WERI-Rb-1 (cell line): ENCODE results near the gene PLTP.

Experiments used
- DNase-seq: peaks from one replicate; pipeline ENCODE4 v3.0.0-alpha.2; 2020
- H3K27ac ChIP-seq: fragments of 250-450 bp; sonication (Bioruptor Pico); 2 replicates; pipeline ENCODE4 v1.5.1; 2020; ENCODE audit warnings: mild to moderate bottlenecking, moderate library complexity
- H3K27me3 ChIP-seq: fragments of 250-450 bp; sonication (Bioruptor Pico); 2 replicates; pipeline ENCODE4 v1.5.1; 2021; ENCODE audit warnings: mild to moderate bottlenecking, low read depth, moderate library complexity; ENCODE audit not compliant: insufficient read depth, severe bottlenecking
- H3K36me3 ChIP-seq: fragments of 250-450 bp; sonication (Bioruptor Pico); 2 replicates; pipeline ENCODE4 v1.5.1; 2020; ENCODE audit warnings: mild to moderate bottlenecking, moderate library complexity
- H3K4me3 ChIP-seq: 2 replicates; pipeline ENCODE4 v1.5.1; 2011; ENCODE audit warnings: low read depth, mild to moderate bottlenecking, control low read depth, low read length
- H3K9me3 ChIP-seq: fragments of 250-450 bp; sonication (Bioruptor Pico); 2 replicates; pipeline ENCODE4 v1.5.1; 2021; ENCODE audit warnings: mild to moderate bottlenecking, moderate library complexity; ENCODE audit not compliant: severe bottlenecking
- TF ChIP-seq, protein P1 (sequence below): IDR thresholded peaks from 2 replicates; pipeline ENCODE4 v1.5.1; 2011; ENCODE audit warnings: low read depth, mild to moderate bottlenecking, control low read depth, inconsistent platforms, low read length

Gene PLTP

DNA sequence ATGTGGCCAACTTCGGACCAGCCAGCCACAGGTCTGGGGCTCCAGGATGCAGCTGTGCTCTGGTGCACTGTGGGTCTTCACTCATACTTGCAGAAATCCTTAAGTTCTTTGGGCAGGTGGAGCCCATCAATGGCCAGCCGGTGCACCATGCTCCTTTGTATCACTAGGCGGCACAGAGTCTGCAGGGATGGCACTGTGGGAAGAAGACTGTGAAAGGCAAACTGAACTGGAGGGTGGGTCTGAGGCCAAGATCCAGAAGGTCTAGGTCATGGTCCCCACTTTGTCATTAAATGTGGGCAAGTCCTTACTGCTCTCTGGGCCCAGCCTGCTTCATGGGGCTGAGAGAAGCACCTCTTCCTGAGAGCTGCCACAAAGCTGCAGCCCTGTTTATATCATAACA, 23.3 kb downstream of the PLTP start:
- TF ChIP-seq, protein P1, sequence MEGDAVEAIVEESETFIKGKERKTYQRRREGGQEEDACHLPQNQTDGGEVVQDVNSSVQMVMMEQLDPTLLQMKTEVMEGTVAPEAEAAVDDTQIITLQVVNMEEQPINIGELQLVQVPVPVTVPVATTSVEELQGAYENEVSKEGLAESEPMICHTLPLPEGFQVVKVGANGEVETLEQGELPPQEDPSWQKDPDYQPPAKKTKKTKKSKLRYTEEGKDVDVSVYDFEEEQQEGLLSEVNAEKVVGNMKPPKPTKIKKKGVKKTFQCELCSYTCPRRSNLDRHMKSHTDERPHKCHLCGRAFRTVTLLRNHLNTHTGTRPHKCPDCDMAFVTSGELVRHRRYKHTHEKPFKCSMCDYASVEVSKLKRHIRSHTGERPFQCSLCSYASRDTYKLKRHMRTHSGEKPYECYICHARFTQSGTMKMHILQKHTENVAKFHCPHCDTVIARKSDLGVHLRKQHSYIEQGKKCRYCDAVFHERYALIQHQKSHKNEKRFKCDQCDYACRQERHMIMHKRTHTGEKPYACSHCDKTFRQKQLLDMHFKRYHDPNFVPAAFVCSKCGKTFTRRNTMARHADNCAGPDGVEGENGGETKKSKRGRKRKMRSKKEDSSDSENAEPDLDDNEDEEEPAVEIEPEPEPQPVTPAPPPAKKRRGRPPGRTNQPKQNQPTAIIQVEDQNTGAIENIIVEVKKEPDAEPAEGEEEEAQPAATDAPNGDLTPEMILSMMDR: no peak
- peaks cover 34% of the 10 kb centered on the region for H3K36me3 ChIP-seq
- H3K9me3 ChIP-seq: no peaks in the 10 kb centered on the region
- H3K27ac ChIP-seq: no peak overlapping the region
- no peak for DNase-seq
- no peaks in the 10 kb centered on the region for H3K27me3 ChIP-seq
- no peak overlapping the region for H3K4me3 ChIP-seq

DNA sequence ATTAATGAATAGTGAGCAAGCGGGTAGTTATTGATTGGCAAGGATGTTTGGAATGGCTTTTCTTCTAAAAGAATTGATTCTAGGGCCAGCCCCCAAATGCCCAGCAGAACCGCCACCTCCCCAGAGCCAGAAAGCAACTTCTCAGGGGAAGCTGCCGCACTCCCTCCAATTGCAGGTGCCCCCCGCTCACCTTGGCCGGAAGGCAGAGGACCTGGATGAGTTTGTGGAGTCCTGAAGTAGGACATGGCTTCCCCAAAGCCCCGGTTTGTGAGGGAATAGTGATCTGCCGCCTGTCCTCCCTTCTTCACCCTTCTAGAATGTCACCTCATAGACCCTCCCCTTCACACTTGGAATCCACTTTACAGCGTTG, 24.6 kb downstream of the PLTP start, which contains the start of gene SPATA25:
TSS of gene SPATA25 (minus strand) at position 277 of the 370 bp plus-strand sequence. CDS start at position 245, 32 bp downstream.
- TF ChIP-seq, protein P1: no peak
- Histone ChIP-seq H3K36me3 (peaks cover 36% of the 10 kb centered on the region), H3K4me3 (no peak within 1 kb of the TSS), H3K9me3 (no peaks in the 10 kb centered on the region), H3K27me3 (no peaks in the 10 kb centered on the region), H3K27ac (no peak within 1 kb of the TSS)
- no peak for DNase-seq

DNA sequence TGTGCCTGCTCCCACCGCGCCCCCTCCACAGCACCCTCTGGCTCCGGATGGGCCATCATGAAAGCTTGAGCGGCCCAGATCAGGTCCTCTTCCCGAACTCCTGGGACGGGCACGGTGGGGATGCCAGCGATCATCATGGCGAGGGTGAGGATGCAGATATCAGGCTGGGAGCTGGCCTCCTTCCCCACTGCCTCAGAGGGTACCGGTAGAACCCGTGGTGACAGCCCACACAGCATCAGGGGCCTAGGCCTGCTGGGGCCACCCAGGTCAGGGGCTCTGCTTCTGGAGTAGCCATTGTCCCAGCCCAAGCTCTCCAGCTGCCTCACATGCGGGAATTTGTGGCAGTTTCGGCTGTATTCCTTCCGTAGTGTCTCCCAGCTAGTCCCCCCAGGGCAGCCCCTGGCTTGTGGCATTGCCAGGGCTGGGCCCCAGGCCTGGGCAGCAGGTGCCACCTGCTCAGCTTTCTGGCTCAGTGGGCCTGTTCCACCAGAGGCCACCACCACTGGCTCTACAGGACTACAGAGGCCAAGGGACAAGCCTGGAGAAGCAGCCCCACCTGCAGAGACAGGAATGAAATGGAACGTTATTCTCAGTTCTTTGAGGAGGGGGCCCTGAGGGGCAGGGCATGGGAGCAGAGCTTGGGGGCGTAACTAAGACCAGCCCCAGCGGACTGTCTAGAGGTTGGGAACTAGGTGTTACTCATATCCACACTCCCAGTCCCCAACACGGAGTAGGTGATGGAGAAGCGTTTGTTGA, 25.2 kb downstream of the PLTP start:
- TF ChIP-seq, protein P1: no peak
- DNase-seq: no peak
- H3K9me3 ChIP-seq: no peaks in the 10 kb centered on the region
- peaks cover 38% of the 10 kb centered on the region for H3K36me3 ChIP-seq
- H3K4me3 ChIP-seq: no peak overlapping the region
- no peak overlapping the region for H3K27ac ChIP-seq
- no peaks in the 10 kb centered on the region for H3K27me3 ChIP-seq

DNA sequence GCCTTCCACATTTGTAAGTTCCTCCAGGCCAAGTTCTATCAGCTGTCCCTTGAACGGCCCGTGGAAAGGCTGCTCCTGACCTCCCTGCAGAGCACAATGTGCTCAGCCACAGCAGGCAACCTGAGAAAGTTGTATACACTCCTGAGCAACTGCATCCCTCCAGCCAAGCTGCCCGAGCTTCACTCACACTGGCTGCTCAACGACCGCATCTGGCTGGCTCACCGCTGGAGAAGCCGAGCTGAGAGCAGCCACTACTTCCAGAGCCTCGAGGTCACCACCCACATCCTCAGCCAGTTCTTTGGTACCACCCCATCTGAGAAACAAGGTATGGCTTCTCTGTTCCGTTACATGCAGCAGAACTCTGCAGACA, 28.9 kb downstream of the PLTP start:
- DNase-seq: no peak
- peaks cover 38% of the 10 kb centered on the region for H3K36me3 ChIP-seq
- no peaks in the 10 kb centered on the region for H3K9me3 ChIP-seq
- no peaks in the 10 kb centered on the region for H3K27me3 ChIP-seq
- no peak overlapping the region for H3K4me3 ChIP-seq
- TF ChIP-seq, protein P1: no peak
- no peak overlapping the region for H3K27ac ChIP-seq

DNA sequence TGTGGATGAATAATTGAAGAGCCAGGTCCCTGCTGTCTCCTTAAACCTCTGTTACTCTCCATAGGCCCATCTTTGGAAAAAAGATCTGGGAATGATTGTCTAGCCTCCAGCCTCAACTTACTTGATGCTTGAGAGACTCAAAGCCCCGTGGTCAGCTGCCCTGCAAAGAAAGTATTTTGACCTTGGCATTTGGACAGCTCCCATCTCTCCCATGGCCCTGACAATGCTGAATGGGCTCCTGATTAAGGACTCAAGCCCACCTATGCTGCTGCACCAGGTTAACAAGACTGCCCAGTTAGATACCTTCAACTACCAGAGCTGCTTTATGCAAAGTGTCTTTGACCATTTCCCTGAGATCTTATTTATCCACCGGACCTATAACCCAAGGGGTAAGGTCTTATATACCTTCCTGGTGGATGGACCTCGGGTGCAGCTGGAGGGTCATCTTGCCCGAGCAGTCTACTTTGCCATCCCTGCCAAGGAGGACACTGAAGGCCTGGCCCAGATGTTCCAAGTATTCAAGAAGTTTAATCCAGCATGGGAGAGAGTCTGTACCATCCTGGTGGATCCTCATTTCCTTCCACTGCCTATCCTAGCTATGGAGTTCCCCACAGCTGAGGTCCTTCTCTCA, 29.4 kb downstream of the PLTP start:
- Histone ChIP-seq H3K27me3 (no peaks in the 10 kb centered on the region), H3K36me3 (peaks cover 38% of the 10 kb centered on the region), H3K4me3 (no peak overlapping the region), H3K27ac (no peak overlapping the region), H3K9me3 (no peaks in the 10 kb centered on the region)
- TF ChIP-seq, protein P1: no peak
- no peak for DNase-seq
